Activated T-helper 1 cell treated with anti-CD3 and anti-CD28 coated beads, Interleukin-2, amount 50 U/mL, for 16 hours (primary cell): ENCODE data around the gene THOC7.

Source experiments
- DNase-seq, 2 donors: peaks; one replicate each; pipeline ENCODE4 v3.0.0-alpha.2; 2020; ENCODE audit warnings: low read depth in 1 of 2, low spot score in 1 of 2

THOC7 gene

DNA sequence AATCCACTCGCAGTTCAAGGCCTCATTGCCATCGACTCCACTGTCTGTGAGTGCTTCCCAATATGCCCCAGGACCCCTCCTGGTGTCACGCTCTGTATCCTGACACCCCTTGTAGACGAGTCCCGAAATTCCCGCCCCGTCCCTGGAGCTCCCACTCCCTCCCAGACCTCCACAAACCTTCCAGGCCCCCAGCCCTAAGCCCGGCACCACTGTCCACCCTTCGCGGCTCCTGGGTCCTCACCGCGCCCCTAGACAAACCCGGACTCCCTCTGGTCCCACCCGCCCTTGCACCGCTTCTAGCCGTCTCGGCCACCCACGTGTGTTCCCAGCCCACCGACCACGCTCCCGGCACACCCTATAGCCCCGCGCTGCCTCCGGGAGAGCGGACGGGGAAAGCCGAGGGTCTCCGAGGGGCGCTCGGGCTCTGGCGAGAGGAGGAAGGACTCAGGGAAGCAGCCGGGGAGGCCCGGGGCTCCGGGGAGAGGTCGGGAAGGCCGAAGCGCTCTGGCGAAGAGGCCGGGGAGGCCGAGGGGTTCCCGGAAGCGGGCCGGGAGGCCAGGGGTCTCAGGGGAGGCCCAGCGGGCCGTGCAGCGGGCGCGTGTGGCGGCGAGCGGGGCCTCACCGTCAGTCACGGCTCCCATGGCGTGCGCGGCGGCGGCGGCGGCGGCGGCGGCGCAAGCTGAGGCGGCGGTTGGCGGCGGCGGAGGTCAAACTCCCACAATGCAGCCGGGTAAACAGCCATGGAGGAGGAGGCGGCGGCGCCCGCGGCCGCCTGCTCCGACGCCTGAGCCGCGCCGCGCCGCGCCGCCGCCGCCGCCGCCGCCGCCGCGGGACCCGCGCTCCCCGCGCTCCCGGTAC is at the start of gene THOC7, which contains the start of gene ATXN7:
THOC7 (minus strand) TSS at position 656 of the 858 bp plus-strand sequence; CDS start at position 641, 15 bp downstream.
ATXN7 (plus strand) TSS at position 718 of the 858 bp plus-strand sequence. CDS start 48,732 bp downstream, outside the sequence.
- DNase-seq = peak; percentile 48 to 62

DNA sequence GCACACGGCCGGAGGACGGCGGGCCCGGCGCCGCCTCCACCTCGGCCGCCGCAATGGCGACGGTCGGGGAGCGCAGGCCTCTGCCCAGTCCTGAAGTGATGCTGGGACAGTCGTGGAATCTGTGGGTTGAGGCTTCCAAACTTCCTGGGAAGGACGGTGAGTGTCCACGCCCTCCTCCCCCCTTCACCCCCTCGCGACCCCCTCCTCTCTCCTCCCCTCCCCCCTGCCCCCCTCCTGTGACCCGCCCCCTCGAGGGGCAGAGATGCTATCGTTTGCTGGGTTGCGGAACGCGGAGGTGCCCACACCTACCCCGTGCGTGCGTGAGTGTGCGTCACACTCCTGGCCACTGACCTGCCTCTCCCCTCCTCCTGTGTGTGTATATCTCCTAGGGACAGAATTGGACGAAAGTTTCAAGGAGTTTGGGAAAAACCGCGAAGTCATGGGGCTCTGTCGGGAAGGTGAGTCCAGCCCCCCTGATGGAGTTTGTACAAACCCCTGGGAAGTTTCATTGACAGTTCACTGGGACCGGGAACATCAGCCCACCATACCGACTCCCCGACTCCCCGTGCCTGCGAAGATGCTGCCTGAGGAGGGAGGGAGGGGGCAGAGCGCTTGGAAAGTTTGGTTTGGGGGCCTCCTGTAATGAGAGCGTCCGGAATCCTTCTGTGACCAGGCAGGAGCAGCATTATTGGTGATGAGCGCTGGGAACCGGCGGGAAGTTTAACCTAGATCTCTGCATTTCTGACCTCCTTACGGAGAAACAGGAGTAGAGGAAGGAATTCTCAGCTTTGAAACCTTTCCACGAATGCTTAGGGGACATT is 49.4 kb upstream of the THOC7 start:
- DNase-seq = peak; percentile 4 to 37

DNA sequence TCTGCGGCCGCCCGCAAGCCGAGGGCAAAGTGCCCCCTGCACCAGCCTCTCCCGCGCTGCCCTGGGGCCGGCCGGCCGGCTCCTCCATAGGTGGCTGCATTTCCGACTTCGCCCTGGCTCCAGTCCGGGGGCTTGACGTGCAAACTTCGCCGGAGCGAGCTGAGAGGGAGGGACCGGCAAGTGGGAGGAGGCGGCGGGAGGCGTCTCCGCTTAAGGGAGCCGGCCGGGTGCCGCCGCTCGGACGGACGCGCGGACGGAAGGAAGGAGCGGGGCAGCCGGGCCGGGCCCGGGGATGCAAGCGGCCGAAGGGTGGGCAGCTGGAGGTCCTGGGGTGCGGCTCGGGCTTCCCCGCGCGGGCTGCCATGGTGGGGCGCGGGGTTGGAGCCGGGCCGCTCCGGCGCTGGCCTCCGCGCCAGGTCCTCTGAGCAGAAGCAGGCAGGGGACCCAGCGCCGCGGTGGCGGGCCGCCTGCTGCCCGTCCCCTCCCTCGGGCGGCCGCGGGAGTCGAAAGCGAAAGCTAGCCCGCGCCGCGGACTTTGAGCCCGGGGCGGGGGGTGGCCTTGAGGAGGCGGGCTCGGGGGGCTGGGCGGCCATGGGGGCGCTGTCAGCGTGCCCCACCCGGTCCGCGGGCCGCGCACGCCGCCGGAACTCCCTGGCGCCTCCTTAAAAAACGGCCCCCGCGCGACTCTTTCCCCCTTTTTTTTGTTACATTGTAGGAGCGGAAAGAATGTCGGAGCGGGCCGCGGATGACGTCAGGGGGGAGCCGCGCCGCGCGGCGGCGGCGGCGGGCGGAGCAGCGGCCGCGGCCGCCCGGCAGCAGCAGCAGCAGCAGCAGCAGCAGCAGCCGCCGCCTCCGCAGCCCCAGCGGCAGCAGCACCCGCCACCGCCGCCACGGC is 48.5 kb upstream of the THOC7 start, which contains the start of gene SCAANT1:
SCAANT1 (minus strand) TSS at position 511 of the 895 bp plus-strand sequence.
- DNase-seq = peak; percentile 58 to 74

DNA sequence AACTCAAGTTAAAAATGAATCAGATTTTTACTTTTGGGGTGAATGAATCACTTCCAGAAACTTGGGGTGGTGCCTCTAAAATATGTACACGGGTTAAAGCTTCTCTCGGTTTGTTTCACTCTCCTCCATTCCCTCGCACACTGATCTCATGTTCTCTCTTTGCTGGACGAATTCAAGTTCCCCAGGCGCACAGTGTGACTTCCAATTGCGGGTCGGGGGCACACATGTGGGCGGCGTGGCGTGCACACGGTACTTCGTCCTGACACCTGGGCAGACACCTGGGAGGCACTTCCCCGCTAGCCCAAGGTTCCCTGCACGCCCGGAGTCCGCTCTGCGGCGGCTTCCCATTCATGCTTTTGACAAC is 47.9 kb upstream of the THOC7 start:
- DNase-seq = no peak

DNA sequence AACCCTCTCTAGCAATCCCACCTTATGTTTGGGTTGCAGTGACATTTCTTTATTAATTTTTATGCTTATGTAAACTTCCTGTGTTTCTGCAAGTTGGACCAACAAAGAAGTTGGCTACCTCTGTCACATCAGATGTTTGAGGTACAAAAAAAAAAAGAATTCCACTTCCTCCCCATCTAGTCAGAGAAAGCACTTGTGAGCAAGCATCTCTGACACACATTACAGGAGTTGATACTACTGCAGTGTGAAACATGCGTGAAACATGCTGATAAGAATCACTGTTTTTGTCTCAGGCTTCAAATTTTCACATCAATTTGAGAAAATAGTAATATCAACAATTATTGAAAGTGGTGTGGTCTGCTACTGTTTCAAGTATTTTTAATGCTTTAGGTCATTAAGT is 47.3 kb upstream of the THOC7 start:
- DNase-seq = no peak

DNA sequence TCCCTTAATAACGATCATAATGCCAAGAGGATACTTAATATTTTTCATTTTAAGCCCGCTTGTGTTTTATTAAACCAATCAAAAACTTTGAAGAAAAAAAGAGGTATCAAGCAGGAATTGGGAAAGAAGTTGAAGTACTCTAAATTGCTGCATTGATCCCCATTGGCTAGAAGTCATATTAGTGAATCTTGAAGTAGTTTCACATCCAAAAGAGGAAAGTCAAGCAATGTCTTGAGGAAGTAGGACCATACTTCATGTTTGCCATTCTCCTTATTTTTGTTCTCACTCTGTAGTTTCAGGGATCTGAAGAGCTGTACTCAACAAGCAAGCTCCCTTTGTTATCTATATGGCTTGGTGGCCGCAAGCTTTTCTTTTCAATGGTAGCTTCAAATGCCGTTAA is 46.4 kb upstream of the THOC7 start:
- no peak for DNase-seq

DNA sequence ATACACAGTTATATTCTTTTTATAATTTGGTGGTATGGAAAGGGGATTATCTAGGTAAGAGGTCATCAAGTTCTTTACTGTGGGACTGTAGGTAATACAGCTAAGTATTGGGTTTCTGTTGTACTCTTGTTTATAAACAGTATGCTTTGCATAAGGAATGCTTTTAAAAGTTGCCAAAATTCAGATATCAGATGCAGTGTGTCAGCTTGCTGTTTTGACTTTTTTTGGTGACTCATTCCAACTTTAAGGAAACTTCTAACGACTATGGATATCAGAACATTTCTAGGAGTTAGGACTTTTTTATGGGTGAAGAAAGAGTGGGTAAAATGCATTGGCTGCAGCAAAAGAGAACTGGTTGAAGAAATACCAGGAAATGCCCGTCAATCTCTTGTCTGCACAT is 45.8 kb upstream of the THOC7 start:
- no peak for DNase-seq

DNA sequence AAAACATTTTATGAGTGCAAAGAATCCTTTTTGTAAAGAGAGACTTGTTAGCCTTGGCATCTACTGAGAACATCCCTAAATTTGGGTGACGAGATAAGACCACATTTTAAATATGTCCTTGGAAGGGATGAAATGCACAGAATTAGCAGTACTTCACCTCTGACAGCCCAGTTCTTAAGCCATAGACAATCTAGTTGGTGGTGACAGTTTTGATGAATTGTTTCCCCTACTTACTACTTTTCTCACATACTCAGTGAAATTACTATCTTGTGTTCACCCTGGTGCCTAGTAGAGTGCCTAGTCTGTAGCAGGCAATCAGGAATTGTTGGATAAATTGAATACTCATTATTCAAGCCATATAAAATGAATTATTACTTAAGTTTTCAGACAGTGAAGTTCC is 45.2 kb upstream of the THOC7 start:
- DNase-seq = no peak

DNA sequence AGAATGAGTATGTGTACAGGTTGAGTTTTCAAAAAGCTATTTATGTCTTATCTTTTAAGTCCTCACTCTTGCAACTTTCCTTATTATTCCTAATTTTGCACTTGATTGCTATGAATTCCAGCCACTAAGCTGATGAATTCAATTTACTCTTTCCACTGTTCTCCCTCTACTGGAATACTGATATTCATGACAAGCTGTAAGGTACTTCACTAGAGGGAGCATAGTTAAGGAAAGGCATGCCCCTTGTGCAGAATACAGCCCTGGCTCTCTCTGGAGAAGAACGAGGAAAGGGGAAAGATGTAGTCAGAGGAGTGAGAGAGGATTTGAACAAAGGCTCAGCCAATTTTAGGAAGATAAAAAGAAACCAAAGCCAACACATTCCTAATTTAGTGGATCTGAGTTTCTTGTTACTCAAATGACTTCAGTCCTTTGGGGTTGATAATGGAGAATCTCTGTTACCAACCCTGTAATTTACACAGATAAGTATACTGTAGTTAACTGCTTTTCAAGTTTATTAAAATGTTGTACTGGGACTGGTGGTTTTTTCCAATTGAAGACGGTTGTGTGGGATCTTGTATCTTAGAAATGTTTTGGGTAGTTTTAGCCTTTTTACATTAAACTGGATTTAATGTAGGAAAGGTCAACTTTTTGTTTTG is 44.6 kb upstream of the THOC7 start:
- DNase-seq = no peak

DNA sequence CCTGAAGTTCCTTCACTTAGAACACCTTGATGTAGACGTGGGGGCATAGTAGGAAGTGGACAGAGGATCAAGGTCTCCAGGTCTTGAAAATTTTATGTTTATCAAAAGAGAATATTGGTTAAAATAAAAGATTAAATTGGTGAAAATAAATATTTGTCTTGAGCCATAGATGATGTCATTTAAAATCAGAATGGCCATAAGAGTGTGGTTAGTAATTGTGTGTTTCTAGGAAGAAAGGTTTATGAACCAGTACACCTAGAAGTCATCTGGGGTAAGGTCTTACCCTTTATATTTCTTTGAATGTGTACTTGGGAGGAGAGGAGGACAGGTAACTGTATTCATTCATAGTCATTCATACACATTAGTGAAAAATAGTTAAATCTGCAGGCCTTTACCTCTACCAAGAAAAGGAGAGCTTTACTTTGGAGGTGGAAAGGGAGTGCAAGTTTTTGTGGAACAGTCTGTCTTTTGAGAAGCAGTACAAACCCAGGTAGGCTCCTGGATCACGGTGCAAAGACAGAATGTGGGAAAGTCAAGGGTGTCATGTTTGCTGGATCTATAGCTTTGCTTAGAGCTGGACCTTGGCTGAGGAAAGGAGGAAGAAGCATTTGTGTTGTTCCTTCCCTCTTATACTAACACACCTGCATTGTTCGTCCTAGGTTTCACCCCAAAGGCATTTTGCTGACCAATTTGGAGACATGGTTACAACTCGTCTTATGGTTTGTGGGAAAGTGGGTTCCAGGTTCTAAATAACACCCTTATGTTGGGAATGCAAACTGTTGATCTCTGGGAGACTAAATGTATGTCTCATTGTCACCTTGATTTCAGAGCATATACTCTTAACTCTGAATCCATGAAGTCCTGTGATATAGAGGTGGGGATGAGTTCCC is 42.4 kb upstream of the THOC7 start:
- no peak for DNase-seq

DNA sequence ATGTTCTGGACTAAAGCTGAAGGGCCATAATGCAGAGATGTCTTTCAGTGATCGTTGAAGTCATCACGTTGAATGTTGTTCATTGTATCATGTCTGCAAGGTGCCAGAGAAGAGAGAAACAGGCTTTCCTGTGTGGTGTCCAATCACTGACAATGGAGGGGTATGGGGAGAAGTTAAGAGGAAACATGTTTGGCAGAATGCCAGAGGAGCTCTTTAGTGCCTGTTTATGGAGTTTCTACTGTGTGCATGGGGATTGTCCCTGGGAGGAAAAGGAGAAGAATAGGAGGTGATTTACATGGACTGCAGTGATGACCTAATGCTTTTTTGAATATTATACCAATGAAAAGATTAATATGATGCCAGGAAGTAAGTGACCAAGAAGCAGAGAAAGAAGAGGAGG is 36.9 kb upstream of the THOC7 start:
- DNase-seq = no peak

DNA sequence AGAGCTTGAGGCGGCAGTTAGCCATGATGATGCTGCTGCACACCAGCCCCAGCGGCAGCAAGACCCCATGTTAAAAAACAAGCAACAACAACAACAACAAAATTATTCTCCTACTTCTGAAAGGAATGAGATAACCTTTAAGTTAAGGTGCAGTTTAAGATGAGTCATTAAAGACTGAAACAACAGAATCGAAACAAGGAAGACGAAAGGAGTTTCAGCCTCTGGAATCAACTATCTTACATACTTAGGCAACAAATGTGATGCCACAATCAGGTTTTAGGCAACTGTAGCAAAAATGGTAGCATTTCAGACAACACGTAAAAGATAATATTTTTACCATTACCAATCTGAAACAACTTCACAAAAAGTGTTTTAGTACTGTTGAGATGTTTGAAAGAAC is 36.4 kb upstream of the THOC7 start:
- no peak for DNase-seq

DNA sequence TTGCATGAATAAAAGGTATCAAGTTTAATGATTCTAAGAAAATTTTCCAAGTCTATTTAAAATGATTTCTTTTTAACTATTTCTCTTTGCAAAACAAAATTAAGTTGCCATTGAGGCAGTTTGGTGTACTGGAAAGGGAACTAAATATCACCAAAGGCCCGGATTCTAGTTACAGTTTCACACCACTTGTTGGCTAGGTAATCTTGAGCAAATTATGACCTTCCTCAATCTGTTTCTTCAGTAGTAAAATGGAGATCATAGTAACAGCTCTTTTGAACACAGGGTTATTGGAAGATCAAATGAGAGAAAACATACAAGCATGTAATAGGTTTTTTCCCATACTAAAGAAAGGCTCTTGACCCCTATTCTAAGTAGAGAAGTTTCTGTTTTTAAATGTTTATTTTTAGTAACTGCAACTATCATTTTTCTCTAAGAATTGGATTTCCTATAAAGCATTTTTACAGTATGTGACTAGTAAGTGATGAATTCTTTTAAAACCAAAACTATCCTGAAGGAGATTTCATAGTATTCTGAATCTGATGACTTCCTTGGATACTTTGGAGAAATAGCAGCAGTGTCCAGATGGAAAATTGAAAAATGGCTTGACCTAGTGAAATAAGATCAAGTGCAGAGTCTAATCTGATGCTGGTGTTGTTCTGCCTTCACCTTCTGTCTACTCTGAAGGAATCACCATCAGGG is 32.9 kb upstream of the THOC7 start:
- no peak for DNase-seq

DNA sequence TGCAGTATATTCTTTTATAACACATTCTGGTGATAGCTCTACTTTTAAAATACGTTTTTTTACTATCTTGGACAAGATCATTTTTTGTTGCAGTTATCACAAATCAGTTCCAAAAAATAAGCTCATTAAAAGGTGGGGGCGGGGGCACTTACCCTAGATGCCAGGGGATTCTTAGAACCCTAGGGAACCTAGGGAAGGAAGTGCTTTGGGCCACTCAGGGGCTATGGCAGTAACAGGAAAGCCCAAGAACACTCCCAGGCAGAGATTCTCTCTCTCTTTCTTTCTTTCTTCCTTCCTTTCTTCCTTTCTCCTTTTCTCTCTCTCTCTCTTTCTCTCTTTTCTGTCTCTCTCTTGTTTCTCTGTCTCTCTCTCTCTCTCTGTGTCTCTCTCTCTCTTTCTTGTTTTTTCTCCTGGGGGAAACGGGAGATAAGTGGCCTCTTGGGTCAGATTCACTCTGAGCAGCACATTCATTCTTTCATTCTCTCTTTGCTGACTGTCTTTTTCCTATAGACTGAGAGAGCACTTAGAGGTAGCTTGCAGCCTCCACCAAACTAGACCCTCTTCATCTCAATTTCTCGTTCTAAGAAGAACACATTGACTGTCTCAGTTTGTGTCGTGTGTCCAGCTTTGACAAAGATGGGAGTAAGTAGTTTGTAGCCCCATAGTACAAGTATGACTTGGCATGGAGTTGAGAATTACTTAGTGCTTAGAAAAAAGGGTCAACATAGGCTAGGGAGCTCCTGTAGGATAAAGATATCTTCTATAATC is 32.0 kb upstream of the THOC7 start:
- no peak for DNase-seq

DNA sequence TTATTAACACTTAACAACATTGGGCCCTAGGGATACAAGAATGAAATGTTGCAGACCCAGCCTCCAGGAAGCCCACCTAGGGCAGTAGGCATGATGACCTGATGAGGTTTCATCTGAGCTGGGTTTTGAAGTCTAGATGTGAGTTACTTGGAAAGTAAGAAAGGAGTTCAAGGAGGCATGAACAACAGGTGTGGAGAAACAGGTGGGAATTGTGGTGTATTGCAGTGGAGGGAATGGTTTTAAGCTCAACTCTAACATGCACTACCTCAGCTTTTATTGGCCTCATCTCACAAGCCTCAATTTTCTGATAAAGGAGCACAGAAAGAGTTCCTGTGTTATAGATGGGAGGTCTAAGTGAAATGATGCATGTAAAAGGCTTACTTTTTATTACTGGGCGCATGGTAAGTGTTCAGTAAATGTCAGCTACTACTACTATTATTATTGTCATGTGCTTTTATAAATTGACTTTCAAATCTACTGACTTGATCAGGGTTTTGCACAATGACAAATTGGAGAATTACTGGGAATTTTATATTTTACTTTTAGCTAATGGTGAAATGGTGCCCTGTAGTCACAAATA is 29.3 kb upstream of the THOC7 start:
- DNase-seq = no peak

DNA sequence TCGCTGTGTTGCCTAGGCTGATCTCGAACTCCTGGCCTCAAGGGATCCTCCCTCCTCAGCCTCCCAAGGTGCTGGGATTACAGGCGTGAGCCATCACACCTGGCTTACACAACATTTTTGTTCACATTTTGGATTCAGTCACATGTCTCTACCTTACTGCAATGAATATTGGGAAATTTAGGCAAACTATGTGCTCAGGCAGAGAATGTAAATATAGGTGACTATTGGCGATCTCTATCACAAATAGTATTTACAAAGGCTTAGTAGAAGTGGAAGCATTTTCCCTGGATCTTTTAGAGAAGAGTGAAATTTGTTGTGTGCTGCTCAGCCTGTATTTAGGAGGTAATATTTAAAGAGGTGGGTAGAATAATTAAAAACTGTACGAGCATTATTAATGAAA is 27.9 kb upstream of the THOC7 start:
- DNase-seq = no peak

DNA sequence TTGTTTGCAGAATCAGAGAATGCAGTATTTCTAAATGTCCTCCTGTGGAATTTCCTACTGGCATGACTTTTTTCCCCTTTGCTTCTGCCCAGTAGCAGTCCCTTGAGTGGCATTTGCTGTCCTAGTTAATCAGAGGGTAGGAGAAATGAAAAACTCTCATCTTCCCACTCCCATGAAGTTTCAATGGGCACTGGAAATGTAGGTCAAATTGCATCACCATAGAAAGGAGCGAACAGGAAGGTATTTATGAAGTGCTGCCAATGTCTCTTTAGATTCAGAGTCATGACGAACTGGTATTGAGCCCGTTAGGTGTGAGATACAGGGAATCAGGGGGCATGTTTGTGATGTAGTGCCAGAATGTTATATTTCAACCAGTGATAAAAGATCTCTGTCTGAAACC is 23.3 kb upstream of the THOC7 start:
- DNase-seq = no peak

DNA sequence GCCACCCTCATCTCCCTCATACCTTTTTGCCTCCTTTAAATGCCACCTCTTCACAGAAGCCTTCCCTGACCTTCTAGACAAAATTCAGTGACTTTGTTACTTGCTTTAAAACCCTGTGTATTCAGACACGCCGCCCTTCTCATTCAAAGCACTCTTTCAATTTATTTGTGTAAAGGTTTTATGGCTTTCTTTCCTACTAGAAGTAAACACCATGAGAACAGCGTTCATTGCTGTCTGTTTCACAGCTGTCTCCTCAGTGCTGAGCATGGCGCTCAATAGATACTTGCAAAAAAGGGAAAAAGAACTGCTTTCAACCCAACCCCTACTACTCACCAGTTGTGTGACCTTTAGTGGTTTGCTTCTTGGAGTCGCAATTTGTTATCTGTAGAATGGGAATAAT is 17.0 kb upstream of the THOC7 start:
- DNase-seq = no peak
